HL-60 (cell line): Measurements from ENCODE around the gene GSAP.

ENCODE experiments used
- CTCF ChIP-seq: IDR thresholded peaks from one replicate; pipeline ENCODE4 v1.5.1; 2011; ENCODE audit warnings: low read length, control low read depth, inconsistent platforms; ENCODE audit not compliant: insufficient read depth
- GABPA ChIP-seq: IDR thresholded peaks from 2 replicates; pipeline ENCODE4 v1.6.1; 2012; ENCODE audit warnings: low read depth
- POLR2AphosphoS5 ChIP-seq: IDR thresholded peaks from 2 replicates; pipeline ENCODE4 v1.6.1; 2012; ENCODE audit warnings: low read depth
- REST ChIP-seq: IDR thresholded peaks from 2 replicates; pipeline ENCODE4 v1.6.1; 2012; ENCODE audit warnings: low read depth; ENCODE audit not compliant: insufficient replicate concordance
- SPI1 ChIP-seq: IDR thresholded peaks from 2 replicates; pipeline ENCODE4 v1.6.1; 2012; ENCODE audit warnings: low read depth, mild to moderate bottlenecking, borderline replicate concordance

- TF ChIP-seq REST (no peak), CTCF (no peak), POLR2AphosphoS5 (no peak), GABPA (no peak), SPI1 (no peak)
These were observed 19.1 kb downstream of the GSAP start for GRCh38 chr7:77396894-77397547.
